Endodermal cell (in vitro differentiated cells): ENCODE results near the gene CFI. TPM values are rescaled to one million over a fixed set of nuclear protein-coding genes. Genes with fewer than 3 reads are reported as not detected.

Experiments used
- DNase-seq: peaks from one replicate; pipeline ENCODE4 v3.0.0-alpha.2; 2017
- H3K27ac ChIP-seq: 2 replicates; pipeline ENCODE4 v1.5.1; 2013; ENCODE audit warnings: mild to moderate bottlenecking, low read depth, low read length, moderate library complexity
- H3K27me3 ChIP-seq: 2 replicates; pipeline ENCODE4 v1.6.1; 2013; ENCODE audit warnings: mild to moderate bottlenecking, low read length, moderate library complexity; ENCODE audit not compliant: insufficient read depth, control insufficient read depth, poor library complexity, severe bottlenecking
- H3K36me3 ChIP-seq: 2 replicates; pipeline ENCODE4 v1.7.0; 2013; ENCODE audit warnings: mild to moderate bottlenecking, low read length, moderate library complexity; ENCODE audit not compliant: control insufficient read depth, insufficient read depth
- H3K4me1 ChIP-seq: one replicate; pipeline ENCODE4 v1.7.0; 2013; ENCODE audit warnings: low read length; ENCODE audit not compliant: control insufficient read depth, insufficient read depth
- H3K4me3 ChIP-seq: 2 replicates; pipeline ENCODE4 v1.5.1; 2013; ENCODE audit warnings: mild to moderate bottlenecking, low read length, moderate library complexity
- H3K9ac ChIP-seq: 2 replicates; pipeline ENCODE4 v1.6.1; 2013; ENCODE audit warnings: mild to moderate bottlenecking, low read length, moderate library complexity; ENCODE audit not compliant: poor library complexity, severe bottlenecking; ENCODE audit errors: extremely low read depth
- H3K9me3 ChIP-seq: 2 replicates; pipeline ENCODE4 v1.6.1; 2013; ENCODE audit warnings: mild to moderate bottlenecking, low read length, moderate library complexity; ENCODE audit not compliant: control insufficient read depth
- H3K27ac Mint-ChIP-seq: 2 replicates; pipeline ENCODE4 v1.8.0; 2020; ENCODE audit warnings: mixed read lengths
- H3K27me3 Mint-ChIP-seq: 2 replicates; pipeline ENCODE4 v1.8.0; 2021; ENCODE audit warnings: mild to moderate bottlenecking, mixed read lengths; ENCODE audit not compliant: insufficient read depth
- H3K36me3 Mint-ChIP-seq: 2 replicates; pipeline ENCODE4 v1.8.0; 2020; ENCODE audit warnings: low read depth, mixed read lengths
- H3K4me1 Mint-ChIP-seq: 2 replicates; pipeline ENCODE4 v1.8.0; 2020; ENCODE audit warnings: mixed read lengths
- H3K4me3 Mint-ChIP-seq: 2 replicates; pipeline ENCODE4 v1.8.0; 2020; ENCODE audit warnings: mild to moderate bottlenecking, moderate library complexity, mixed read lengths
- H3K9me3 Mint-ChIP-seq: 2 replicates; pipeline ENCODE4 v1.8.0; 2020; ENCODE audit warnings: mild to moderate bottlenecking, mixed read lengths
- CTCF ChIP-seq: fragments of 200-600 bp; sonication (generic); conservative IDR thresholded peaks from 2 replicates; pipeline ENCODE4 v1.5.0; 2021; ENCODE audit warnings: antibody characterized with exemption, mild to moderate bottlenecking
- WGBS, 2 experiments: methylation state at CpG; one replicate each; pipeline versions ENCODE4 v1.1.5 to v1.1.7; 2013; ENCODE audit warnings: missing lambda C conversion rate in 2 of 2, mixed read lengths in 1 of 2; ENCODE audit not compliant: insufficient coverage in 1 of 2, insufficient read length in 1 of 2; 5-methylcytosine and 5-hydroxymethylcytosine counted together
- total RNA-seq, 2 donors: library from RNA; stranded (reverse); fragmentation: NEBNext Ultra II Directional in 1 of 2; extraction: Animal tissue kit (Norgen Biotek cat#: 25700) in 1 of 2; gene quantifications; 2 replicates in 1 of 2; 3 replicates in 1 of 2; pipeline ENCODE4 v1.2.1, GENCODE V29; 2021

CFI gene
- total RNA-seq, 2 donors from 2014 or later, result not detected

GRCh38 chr4:109764789-109765402 lies 36.9 kb downstream of the CFI start:
- Mint-ChIP-seq H3K27me3 (peaks cover 6% of the 10 kb centered on the region), H3K9me3 (no peaks in the 10 kb centered on the region), H3K27ac (no peak overlapping the region), H3K4me3 (no peak overlapping the region), H3K36me3 (no peaks in the 10 kb centered on the region), H3K4me1 (no peaks in the 10 kb centered on the region)
- no peak for TF ChIP-seq CTCF
- Histone ChIP-seq H3K9ac (no peak overlapping the region), H3K27ac (no peak overlapping the region), H3K27me3 (no peaks in the 10 kb centered on the region), H3K4me3 (no peak overlapping the region), H3K36me3 (no peaks in the 10 kb centered on the region), H3K4me1 (no peaks in the 10 kb centered on the region), H3K9me3 (no peaks in the 10 kb centered on the region)
- WGBS, 2 experiments, result 93% methylated on average over 5 of the region's 5 CpGs; no CpG with 5 or more reads in 1 of the 2 experiments
- DNase-seq, result no peak

DNA sequence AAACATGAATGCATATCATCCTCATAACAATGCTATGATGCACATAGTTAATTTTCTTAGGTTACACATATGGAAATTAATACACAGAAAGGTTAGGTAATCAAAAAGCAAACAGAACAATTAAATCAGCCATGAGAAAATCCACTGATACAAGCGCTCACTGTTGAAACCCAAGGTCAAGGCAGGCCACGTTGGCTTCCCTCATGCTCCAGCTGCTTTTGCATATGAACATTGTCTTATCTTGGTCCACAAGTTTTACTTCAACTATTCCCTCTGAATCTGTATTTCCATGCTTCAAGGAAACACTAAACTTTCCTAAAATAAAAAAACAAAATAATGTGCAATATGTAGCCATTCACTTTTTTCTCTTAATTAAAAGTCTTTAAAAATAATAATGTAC lies 37.4 kb downstream of the CFI start:
- Mint-ChIP-seq H3K27me3 (peaks cover 6% of the 10 kb centered on the region), H3K27ac (no peak overlapping the region), H3K36me3 (no peaks in the 10 kb centered on the region), H3K4me1 (no peaks in the 10 kb centered on the region), H3K4me3 (no peak overlapping the region), H3K9me3 (no peaks in the 10 kb centered on the region)
- Histone ChIP-seq H3K27ac (no peak overlapping the region), H3K9me3 (no peaks in the 10 kb centered on the region), H3K36me3 (no peaks in the 10 kb centered on the region), H3K4me1 (no peaks in the 10 kb centered on the region), H3K9ac (no peak overlapping the region), H3K4me3 (no peak overlapping the region), H3K27me3 (no peaks in the 10 kb centered on the region)
- no peak for DNase-seq
- no peak for TF ChIP-seq CTCF
- 86 to 91% methylated on average over 2 of the region's 2 CpGs for WGBS, 2 experiments

GRCh38 chr4:109760682-109761081 lies 41.1 kb downstream of the CFI start:
- H3K9ac ChIP-seq, result no peak overlapping the region
- no peaks in the 10 kb centered on the region for H3K36me3 ChIP-seq
- no peak overlapping the region for H3K27ac Mint-ChIP-seq
- H3K27me3 ChIP-seq, result peaks cover 3% of the 10 kb centered on the region
- H3K4me3 Mint-ChIP-seq, result no peak overlapping the region
- H3K36me3 Mint-ChIP-seq, result no peaks in the 10 kb centered on the region
- no peak overlapping the region for H3K27ac ChIP-seq
- H3K27me3 Mint-ChIP-seq, result peaks cover 1% of the 10 kb centered on the region
- H3K9me3 Mint-ChIP-seq, result no peaks in the 10 kb centered on the region
- DNase-seq, result no peak
- H3K9me3 ChIP-seq, result no peaks in the 10 kb centered on the region
- no peaks in the 10 kb centered on the region for H3K4me1 ChIP-seq
- TF ChIP-seq CTCF, result no peak
- no peak overlapping the region for H3K4me3 ChIP-seq
- WGBS, 2 experiments, result 100% methylated on average over 1 of the region's 2 CpGs; no CpG with 5 or more reads in 1 of the 2 experiments
- no peaks in the 10 kb centered on the region for H3K4me1 Mint-ChIP-seq
